Muscle of leg (tissue), 11 donors: ENCODE data around the gene FARP1. TPM values are rescaled to one million over a fixed set of nuclear protein-coding genes. Genes with fewer than 3 reads are reported as not detected.
A peak's percentile ranks its signal among the peaks of the same experiment; 100 is the strongest.

ENCODE experiments used
- DNase-seq: peaks from one replicate; pipeline ENCODE4 v3.0.0; 2013
- H3K27ac ChIP-seq: one replicate; pipeline ENCODE4 v1.5.1; 2013; ENCODE audit warnings: mild to moderate bottlenecking, low read length, control low read depth
- H3K27me3 ChIP-seq: one replicate; pipeline ENCODE4 v1.6.1; 2013; ENCODE audit warnings: low read length; ENCODE audit not compliant: control insufficient read depth, insufficient read depth
- H3K36me3 ChIP-seq: one replicate; pipeline ENCODE4 v1.6.1; 2013; ENCODE audit warnings: low read length; ENCODE audit not compliant: control insufficient read depth, insufficient read depth
- H3K4me1 ChIP-seq: one replicate; pipeline ENCODE4 v1.6.1; 2013; ENCODE audit warnings: low read length; ENCODE audit not compliant: control insufficient read depth, insufficient read depth
- H3K4me3 ChIP-seq: one replicate; pipeline ENCODE4 v1.5.1; 2013; ENCODE audit warnings: low read length, control low read depth
- H3K9me3 ChIP-seq: replicated peaks from 2 replicates; pipeline ENCODE4 v1.6.1; 2013; ENCODE audit warnings: low read depth, low read length; ENCODE audit not compliant: control insufficient read depth
- WGBS: methylation state at CpG from one replicate; pipeline ENCODE4 v1.1.5; 2013; ENCODE audit warnings: missing lambda C conversion rate; ENCODE audit not compliant: insufficient coverage; 5-methylcytosine and 5-hydroxymethylcytosine counted together
- polyA plus RNA-seq, 8 donors: library from polyadenylated mRNA; unstranded; fragments of 120-200 nt; gene quantifications; one replicate each; pipeline versions ENCODE4 v1.2.1 to v1.2.3, GENCODE V29; 2013; ENCODE audit warnings: inconsistent platforms in 1 of 8, low replicate concordance in 1 of 8; ENCODE audit not compliant: insufficient read length in 8 of 8, insufficient read depth in 1 of 8
- total RNA-seq: library from RNA; stranded (reverse); fragments of 120-200 nt; gene quantifications from one replicate; pipeline ENCODE4 v1.2.4, GENCODE V29; 2013

The FARP1 gene
- total and polyA plus RNA-seq, 9 donors = 37.8 to 90.7 (median 74.3) TPM

DNA sequence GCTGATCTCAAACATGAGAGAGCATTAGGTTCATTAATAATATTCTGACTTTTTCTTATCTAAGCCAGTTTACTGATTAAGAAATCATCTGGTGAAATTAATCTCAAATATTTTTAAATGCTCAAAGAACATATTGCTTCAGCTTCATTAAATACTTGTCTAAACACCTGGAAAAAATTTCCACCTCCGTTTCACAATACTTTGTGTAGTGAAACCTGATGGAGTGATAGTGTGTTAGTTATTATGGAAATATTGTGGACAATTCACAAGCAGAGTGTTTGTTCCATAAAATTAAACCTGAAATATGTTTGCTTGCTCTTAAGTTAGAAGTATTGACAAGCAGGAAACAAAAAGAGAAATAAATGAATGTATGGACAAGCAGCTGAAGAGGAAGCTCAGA is 91.5 kb downstream of the FARP1 start:
- WGBS = no CpG with 5 or more reads among the region's 1 CpG
- Histone ChIP-seq H3K36me3 (no peaks in the 10 kb centered on the region), H3K4me1 (peaks cover 6% of the 10 kb centered on the region), H3K9me3 (no peaks in the 10 kb centered on the region), H3K27me3 (no peaks in the 10 kb centered on the region), H3K4me3 (no peak overlapping the region), H3K27ac (no peak overlapping the region)
- no peak for DNase-seq

DNA sequence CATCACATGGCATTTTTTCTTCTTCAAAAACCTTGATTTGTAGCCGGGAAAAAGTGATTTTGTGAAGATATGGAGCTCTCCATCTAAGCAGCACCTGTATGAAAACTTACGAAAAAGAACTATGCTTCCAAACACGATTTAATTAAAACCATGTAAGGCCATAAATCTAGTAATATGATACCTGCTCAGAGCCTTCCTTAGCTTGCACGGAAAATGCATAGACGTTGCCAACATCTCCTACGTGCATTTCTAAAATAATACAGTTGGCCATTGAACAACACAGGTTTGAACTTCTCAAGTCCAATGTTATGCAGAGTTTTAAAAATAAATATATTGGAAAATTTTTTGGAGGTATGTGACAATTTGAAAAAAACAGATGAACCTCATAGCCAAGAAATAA is 93.3 kb downstream of the FARP1 start:
- DNase-seq = peak; percentile 59
- Histone ChIP-seq H3K27me3 (no peaks in the 10 kb centered on the region), H3K36me3 (no peaks in the 10 kb centered on the region), H3K4me1 (peaks cover 10% of the 10 kb centered on the region), H3K27ac (no peak overlapping the region), H3K9me3 (no peaks in the 10 kb centered on the region), H3K4me3 (no peak overlapping the region)
- 0% methylated on average over 1 of the region's 6 CpGs for WGBS

DNA sequence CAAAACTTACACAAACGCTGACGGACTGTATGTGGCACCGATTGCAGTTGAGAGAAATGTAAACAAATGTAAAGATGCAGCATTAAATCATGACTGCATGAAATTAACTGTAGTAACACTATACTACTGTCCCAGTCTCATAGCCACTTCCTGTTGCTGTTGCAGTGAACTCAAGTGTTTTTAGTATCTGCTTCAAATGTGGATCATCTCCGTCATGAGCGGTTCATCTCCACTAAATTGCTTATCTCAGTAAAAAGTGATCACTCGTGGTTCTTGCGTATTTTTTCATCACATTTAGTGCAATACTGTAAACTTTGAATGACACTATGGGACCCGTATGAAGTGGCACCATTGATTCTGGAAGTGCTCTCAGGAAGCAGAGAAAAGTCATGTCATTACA is 94.4 kb downstream of the FARP1 start:
- Histone ChIP-seq H3K4me3 (no peak overlapping the region), H3K4me1 (peaks cover 10% of the 10 kb centered on the region), H3K9me3 (no peaks in the 10 kb centered on the region), H3K27ac (no peak overlapping the region), H3K36me3 (no peaks in the 10 kb centered on the region), H3K27me3 (no peaks in the 10 kb centered on the region)
- 100% methylated on average over 2 of the region's 8 CpGs for WGBS
- no peak for DNase-seq

DNA sequence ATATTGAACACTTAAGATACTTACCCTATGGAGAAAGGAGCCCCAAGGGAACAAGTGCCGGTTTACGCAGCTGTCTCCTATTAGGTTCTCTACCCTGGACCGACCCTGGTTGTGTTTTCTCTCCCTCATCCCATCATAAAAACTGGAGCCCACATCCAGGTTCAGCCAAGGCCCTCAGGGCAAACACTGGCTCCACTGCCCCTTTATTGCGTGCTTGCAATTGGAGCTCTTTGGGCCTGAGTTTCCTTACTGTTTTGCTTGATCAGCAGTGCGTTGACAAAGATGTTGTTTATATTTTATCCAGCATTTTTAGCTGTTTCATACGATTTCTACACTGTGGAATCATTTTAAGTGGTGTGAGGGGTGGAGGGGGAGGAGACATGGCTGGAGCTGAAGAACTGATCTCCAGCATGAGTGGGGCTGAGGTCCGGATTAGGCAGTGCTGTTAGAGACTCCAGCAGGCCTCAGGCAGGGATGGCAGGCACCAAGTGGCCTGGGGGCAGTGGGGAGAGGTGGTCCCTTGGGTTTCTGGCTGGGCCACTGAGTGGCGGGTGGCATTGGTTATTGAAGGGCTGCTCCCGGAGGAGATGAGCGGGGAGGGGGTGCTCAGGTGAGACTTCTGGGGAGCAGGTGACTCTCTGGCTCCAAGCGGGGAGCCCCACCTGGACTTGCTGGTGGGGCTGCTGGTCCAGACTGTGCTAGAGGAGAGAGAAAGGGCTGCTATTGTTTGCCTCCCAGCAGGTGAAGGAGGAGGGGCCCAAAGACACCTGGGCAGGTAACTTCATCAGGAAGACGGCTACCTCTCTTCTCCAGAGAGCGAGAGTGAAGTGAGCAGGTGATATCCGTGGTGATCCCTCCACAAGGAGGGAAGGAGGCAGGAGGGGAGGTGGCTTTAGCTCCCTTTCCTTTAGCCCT is 96.5 kb downstream of the FARP1 start:
- Histone ChIP-seq H3K36me3 (no peaks in the 10 kb centered on the region), H3K27me3 (no peaks in the 10 kb centered on the region), H3K4me1 (peaks cover 7% of the 10 kb centered on the region), H3K27ac (no peak overlapping the region), H3K4me3 (no peak overlapping the region), H3K9me3 (no peaks in the 10 kb centered on the region)
- WGBS = 54% methylated on average over 4 of the region's 14 CpGs
- DNase-seq = no peak

DNA sequence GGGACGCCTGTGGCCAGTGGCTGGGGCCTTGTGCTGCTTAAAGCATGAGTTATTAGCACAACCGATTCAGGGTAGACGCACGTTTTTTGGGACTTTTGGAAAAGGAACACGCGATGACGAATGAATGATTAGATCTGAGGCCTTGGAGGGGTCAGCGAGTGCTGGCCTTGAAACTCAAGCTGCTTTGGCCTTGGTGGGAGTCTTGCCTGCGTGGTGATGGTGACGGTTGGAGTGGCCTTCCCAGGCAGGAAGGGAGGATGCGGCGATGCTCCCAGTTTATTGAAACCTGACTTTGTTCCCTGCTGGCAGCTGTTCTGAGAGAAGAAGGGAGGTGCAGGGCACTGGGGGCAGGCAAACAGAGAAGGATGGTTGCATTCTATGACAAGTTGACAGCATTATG is 97.2 kb downstream of the FARP1 start:
- H3K4me1 ChIP-seq = peaks cover 7% of the 10 kb centered on the region
- H3K9me3 ChIP-seq = no peaks in the 10 kb centered on the region
- H3K36me3 ChIP-seq = no peaks in the 10 kb centered on the region
- DNase-seq = no peak
- H3K4me3 ChIP-seq = no peak overlapping the region
- WGBS = 87% methylated on average over 12 of the region's 12 CpGs
- H3K27me3 ChIP-seq = no peaks in the 10 kb centered on the region
- H3K27ac ChIP-seq = no peak overlapping the region

DNA sequence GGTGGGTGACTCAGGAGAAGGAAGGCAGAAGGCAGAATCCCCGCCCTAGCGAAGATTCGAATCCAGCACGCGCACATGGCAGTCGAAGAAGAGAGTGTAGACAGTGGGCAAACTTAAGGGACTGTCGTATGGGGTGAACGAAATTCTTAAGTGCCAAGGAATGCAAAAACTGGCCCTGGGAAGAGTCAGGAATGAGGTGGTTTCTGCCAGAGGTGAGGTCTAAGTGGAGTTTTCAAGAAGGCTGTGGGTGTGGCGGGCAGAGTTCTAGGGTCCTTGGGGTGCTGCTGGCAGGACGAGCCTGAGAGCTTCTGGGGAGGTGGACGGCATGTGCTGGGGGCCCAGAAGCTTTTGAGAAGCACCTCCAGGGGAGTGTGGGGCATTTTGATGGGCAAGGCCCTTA is 98.1 kb downstream of the FARP1 start:
- Histone ChIP-seq H3K4me3 (no peak overlapping the region), H3K36me3 (no peaks in the 10 kb centered on the region), H3K27me3 (no peaks in the 10 kb centered on the region), H3K9me3 (no peaks in the 10 kb centered on the region), H3K4me1 (peaks cover 7% of the 10 kb centered on the region), H3K27ac (no peak overlapping the region)
- 96% methylated on average over 11 of the region's 11 CpGs for WGBS
- DNase-seq = no peak

DNA sequence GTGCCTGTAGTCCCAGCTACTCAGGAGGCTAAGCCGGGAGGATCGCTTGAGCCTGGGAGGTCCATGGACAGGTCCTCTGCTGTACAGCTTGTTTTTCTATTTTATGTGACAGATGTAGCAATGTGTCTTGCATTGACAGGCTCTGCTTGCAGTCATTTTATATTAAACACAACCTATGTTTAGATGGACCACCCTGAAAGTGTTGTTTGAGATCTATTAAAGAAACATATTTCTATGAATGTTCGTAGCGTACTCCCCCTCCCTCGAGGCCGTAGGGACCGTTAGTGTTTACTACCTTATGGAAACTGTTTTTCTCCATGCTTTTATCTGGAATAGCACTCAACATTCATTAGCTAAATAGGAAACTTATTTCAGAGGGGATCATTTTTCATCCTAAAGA is 99.1 kb downstream of the FARP1 start:
- no peak overlapping the region for H3K27ac ChIP-seq
- H3K9me3 ChIP-seq = no peaks in the 10 kb centered on the region
- H3K4me1 ChIP-seq = peaks cover 10% of the 10 kb centered on the region
- no CpG with 5 or more reads among the region's 7 CpGs for WGBS
- no peaks in the 10 kb centered on the region for H3K27me3 ChIP-seq
- H3K4me3 ChIP-seq = no peak overlapping the region
- H3K36me3 ChIP-seq = no peaks in the 10 kb centered on the region
- no peak for DNase-seq

DNA sequence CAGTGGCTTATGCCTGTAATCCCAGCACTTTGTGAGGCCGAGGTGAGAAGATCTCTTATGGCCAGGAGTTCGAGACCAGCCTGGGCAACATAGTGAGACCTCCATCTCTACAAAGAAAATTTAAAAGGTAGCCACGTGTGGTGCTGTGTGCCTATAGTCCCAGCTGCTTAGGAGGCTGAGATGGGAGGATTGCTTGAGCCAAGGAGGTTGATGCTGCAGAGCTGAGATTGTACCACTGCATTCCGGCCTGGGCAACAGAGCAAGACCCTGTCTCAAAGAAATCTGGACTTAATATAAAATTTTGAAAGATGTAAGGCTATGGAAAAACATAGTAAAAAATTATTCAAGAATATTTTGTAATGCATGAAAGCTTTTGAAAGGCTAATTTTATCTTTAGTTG is 99.5 kb downstream of the FARP1 start:
- no peak overlapping the region for H3K27ac ChIP-seq
- H3K27me3 ChIP-seq = no peaks in the 10 kb centered on the region
- H3K4me1 ChIP-seq = peaks cover 10% of the 10 kb centered on the region
- no peak for DNase-seq
- no peak overlapping the region for H3K4me3 ChIP-seq
- 67% methylated on average over 3 of the region's 4 CpGs for WGBS
- no peaks in the 10 kb centered on the region for H3K36me3 ChIP-seq
- no peaks in the 10 kb centered on the region for H3K9me3 ChIP-seq

DNA sequence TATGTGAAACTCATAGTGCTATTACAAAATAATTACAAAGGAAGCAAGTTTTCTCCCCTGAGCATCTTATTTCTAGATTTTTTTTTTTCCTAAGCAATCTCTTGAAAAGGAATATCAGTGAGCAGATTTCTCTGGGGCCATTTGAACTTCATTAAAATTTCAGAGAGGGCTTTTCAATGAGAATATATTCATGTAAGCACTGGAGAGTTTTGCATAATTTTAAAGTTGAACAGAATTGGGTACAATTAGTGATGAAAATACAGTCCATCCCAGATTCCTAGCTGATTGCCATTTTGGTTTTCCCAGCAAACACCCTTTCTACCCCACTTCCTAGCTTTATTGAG is 101.0 kb downstream of the FARP1 start:
- H3K9me3 ChIP-seq = no peaks in the 10 kb centered on the region
- peaks cover 10% of the 10 kb centered on the region for H3K4me1 ChIP-seq
- H3K4me3 ChIP-seq = no peak overlapping the region
- H3K27me3 ChIP-seq = no peaks in the 10 kb centered on the region
- H3K27ac ChIP-seq = no peak overlapping the region
- DNase-seq = no peak
- H3K36me3 ChIP-seq = no peaks in the 10 kb centered on the region

DNA sequence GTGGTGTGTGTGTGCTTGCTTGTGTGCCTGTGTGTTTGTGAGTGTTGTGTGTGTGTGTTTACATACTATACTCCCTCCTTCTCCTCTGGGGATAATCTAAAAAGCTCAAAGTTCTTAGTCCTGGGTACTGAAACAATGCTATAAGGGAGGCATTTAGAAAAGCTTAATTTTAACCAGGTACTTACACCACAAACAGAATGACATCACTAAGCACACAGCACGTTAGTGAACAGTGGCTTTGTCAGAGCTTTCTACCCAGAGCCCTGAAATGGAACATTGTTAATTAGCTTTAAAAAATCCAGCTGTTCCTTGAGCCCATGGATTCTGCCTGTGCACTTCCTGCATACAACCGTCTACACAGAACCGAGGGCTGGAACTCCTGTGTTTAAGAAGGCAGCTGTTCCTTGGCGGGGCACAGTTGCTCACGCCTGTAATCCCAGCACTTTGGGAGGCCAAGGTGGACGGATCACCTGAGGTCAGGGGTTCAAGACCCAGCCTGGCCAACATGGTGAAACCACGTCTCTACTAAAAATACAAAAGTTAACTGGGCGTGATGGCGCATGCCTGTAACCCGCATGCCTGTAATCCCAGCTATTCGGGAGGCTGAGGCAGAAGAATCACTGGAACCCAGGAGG is 103.8 kb downstream of the FARP1 start:
- no peaks in the 10 kb centered on the region for H3K27me3 ChIP-seq
- WGBS = 76% methylated on average over 10 of the region's 11 CpGs
- H3K4me3 ChIP-seq = no peak overlapping the region
- H3K36me3 ChIP-seq = no peaks in the 10 kb centered on the region
- H3K27ac ChIP-seq = no peak overlapping the region
- peaks cover 3% of the 10 kb centered on the region for H3K4me1 ChIP-seq
- no peak for DNase-seq
- H3K9me3 ChIP-seq = no peaks in the 10 kb centered on the region
